Neural cell (in vitro differentiated cells): ENCODE data around the gene NEFH. TPM values are rescaled to one million over a fixed set of nuclear protein-coding genes. Genes with fewer than 3 reads are reported as not detected.
A peak's percentile ranks its signal among the peaks of the same experiment; 100 is the strongest.

Source experiments
- H2AFZ ChIP-seq: fragments of 200-600, 300-800 bp; sonication (generic), shearing (Covaris generic); 2 replicates; pipeline ENCODE4 v1.6.0; 2014; ENCODE audit warnings: low read depth, mild to moderate bottlenecking, antibody characterized with exemption, low read length, moderate library complexity
- H3F3A ChIP-seq: fragments of 200-600 bp; shearing (Covaris generic); 2 replicates; pipeline ENCODE4 v1.6.1; 2016; ENCODE audit warnings: mild to moderate bottlenecking, moderate library complexity, mixed read lengths, antibody characterized with exemption, low read length; ENCODE audit not compliant: insufficient read depth, poor library complexity, severe bottlenecking
- H3K27ac ChIP-seq: fragments of 200-600, 300-800 bp; sonication (generic), shearing (Covaris generic); 2 replicates; pipeline ENCODE4 v1.5.1; 2014; ENCODE audit warnings: mild to moderate bottlenecking, low read length, moderate library complexity
- H3K27me3 ChIP-seq: fragments of 300-800, 200-600 bp; sonication (generic), shearing (Covaris generic); 2 replicates; pipeline ENCODE4 v1.6.0; 2014; ENCODE audit warnings: mild to moderate bottlenecking, low read depth, low read length, moderate library complexity; ENCODE audit not compliant: insufficient read depth
- H3K36me3 ChIP-seq: fragments of 300-800, 200-600 bp; sonication (generic), shearing (Covaris generic); 2 replicates; pipeline ENCODE4 v1.5.1; 2014; ENCODE audit warnings: mild to moderate bottlenecking, antibody characterized with exemption, low read length, moderate library complexity; ENCODE audit not compliant: insufficient read depth
- H3K4me2 ChIP-seq: fragments of 300-800, 200-600 bp; sonication (generic), shearing (Covaris generic); 2 replicates; pipeline ENCODE4 v1.6.0; 2014; ENCODE audit warnings: mild to moderate bottlenecking, low read length
- H3K4me3 ChIP-seq: fragments of 300-800, 200-600 bp; sonication (generic), shearing (Covaris generic); 2 replicates; pipeline ENCODE4 v1.5.1; 2014; ENCODE audit warnings: mild to moderate bottlenecking, low read length, moderate library complexity
- H3K79me2 ChIP-seq: fragments of 200-600 bp; shearing (Covaris generic); replicated peaks from 2 replicates; pipeline ENCODE4 v1.6.0; 2014; ENCODE audit warnings: mild to moderate bottlenecking, low read length, moderate library complexity; ENCODE audit not compliant: insufficient read depth
- H3K9ac ChIP-seq: fragments of 300-800, 200-600 bp; sonication (generic), shearing (Covaris generic); 2 replicates; pipeline ENCODE4 v1.6.1; 2016; ENCODE audit warnings: mild to moderate bottlenecking, low read length, mixed read lengths
- H3K9me2 ChIP-seq: fragments of 200-600 bp; shearing (Covaris generic); 2 replicates; pipeline ENCODE4 v1.6.1; 2016; ENCODE audit warnings: mild to moderate bottlenecking, low read length, mixed read lengths; ENCODE audit not compliant: insufficient read depth
- H3K9me3 ChIP-seq: fragments of 200-600, 300-800 bp; sonication (generic), shearing (Covaris generic); 2 replicates; pipeline ENCODE4 v1.6.1; 2016; ENCODE audit warnings: mild to moderate bottlenecking, mixed run types, low read length, moderate library complexity, mixed read lengths
- H4K20me1 ChIP-seq: fragments of 200-600 bp; shearing (Covaris generic); 2 replicates; pipeline ENCODE4 v1.6.1; 2016; ENCODE audit warnings: mild to moderate bottlenecking, mixed run types; ENCODE audit not compliant: insufficient read depth
- CTCF ChIP-seq: fragments of 450-650 bp; IDR thresholded peaks from 2 replicates; pipeline ENCODE4 v1.5.1; 2014; ENCODE audit warnings: antibody characterized with exemption, mild to moderate bottlenecking, moderate library complexity; ENCODE audit not compliant: poor library complexity, severe bottlenecking
- EP300 ChIP-seq: fragments of 450-650 bp; conservative IDR thresholded peaks from 2 replicates; pipeline ENCODE4 v1.6.1; 2014; ENCODE audit warnings: antibody characterized with exemption, mild to moderate bottlenecking, moderate library complexity; ENCODE audit not compliant: poor library complexity, severe bottlenecking
- EZH2 ChIP-seq: fragments of 200-600, 300-800 bp; shearing (Covaris generic), sonication (generic); IDR thresholded peaks from 2 replicates; pipeline ENCODE4 v1.6.1; 2014; ENCODE audit warnings: antibody characterized with exemption, low read length, borderline replicate concordance, mild to moderate bottlenecking; ENCODE audit not compliant: insufficient read depth, poor library complexity, severe bottlenecking
- MXI1 ChIP-seq: fragments of 450-650 bp; conservative IDR thresholded peaks from 2 replicates; pipeline ENCODE4 v1.6.1; 2014; ENCODE audit warnings: antibody characterized with exemption, mild to moderate bottlenecking; ENCODE audit not compliant: poor library complexity, severe bottlenecking
- POLR2AphosphoS5 ChIP-seq: IDR thresholded peaks from 2 replicates; pipeline ENCODE4 v1.6.1; 2012
- REST ChIP-seq: IDR thresholded peaks from 2 replicates; pipeline ENCODE4 v1.6.1; 2012; ENCODE audit warnings: borderline replicate concordance
- SMC3 ChIP-seq: fragments of 450-650 bp; conservative IDR thresholded peaks from 2 replicates; pipeline ENCODE4 v1.6.1; 2014; ENCODE audit warnings: antibody characterized with exemption, mild to moderate bottlenecking, moderate library complexity; ENCODE audit not compliant: poor library complexity
- TAF1 ChIP-seq: IDR thresholded peaks from 2 replicates; pipeline ENCODE4 v1.6.1; 2012; ENCODE audit warnings: low read depth
- polyA minus RNA-seq: library from RNA; depleted of rRNA, polyadenylated mRNA; stranded (reverse); fragments of >200 nt; gene quantifications from 2 replicates; pipeline ENCODE4 v1.2.3, GENCODE V29; 2014
- polyA plus RNA-seq: library from polyadenylated mRNA; depleted of rRNA; stranded (reverse); fragments of >200 nt; gene quantifications from 2 replicates; pipeline ENCODE4 v1.2.3, GENCODE V29; 2014

The NEFH gene
- polyA plus RNA-seq, result 0.05 and 0.42 TPM in 2 replicates
- 0.23 and 0.24 TPM in 2 replicates for polyA minus RNA-seq

GRCh38 chr22:29479417-29480261 lies at the start of gene NEFH:
TSS of gene NEFH (plus strand) at chr22:29480218. CDS start at chr22:29480263, 45 bp downstream.
- Histone ChIP-seq H3K27ac (no peak within 1 kb of the TSS), H3K4me2 (no peak within 1 kb of the TSS), H4K20me1 (no peaks in the 10 kb centered on the region), H3K27me3 (peaks cover 51% of the 10 kb centered on the region), H3K9me2 (no peaks in the 10 kb centered on the region), H2AFZ (no peak within 1 kb of the TSS), H3K4me3 (peak within 1 kb of the TSS; percentile 70), H3K9ac (peak within 1 kb of the TSS; percentile 34), H3F3A (no peaks in the 10 kb centered on the region), H3K79me2 (no peaks in the 10 kb centered on the region), H3K9me3 (no peaks in the 10 kb centered on the region), H3K36me3 (no peaks in the 10 kb centered on the region)
- TF ChIP-seq MXI1, result no peak
- TF ChIP-seq POLR2AphosphoS5, result no peak
- TF ChIP-seq EZH2, result no peak
- no peak for TF ChIP-seq CTCF

- Histone ChIP-seq H3F3A (no peaks in the 10 kb centered on the region), H3K27me3 (no peaks in the 10 kb centered on the region), H3K9ac (no peak overlapping the region), H3K9me3 (no peaks in the 10 kb centered on the region), H3K4me2 (no peak overlapping the region), H4K20me1 (no peaks in the 10 kb centered on the region), H3K4me3 (no peak overlapping the region), H3K36me3 (no peaks in the 10 kb centered on the region), H3K79me2 (no peaks in the 10 kb centered on the region), H3K27ac (no peak overlapping the region), H3K9me2 (no peaks in the 10 kb centered on the region), H2AFZ (no peak overlapping the region)
- TF ChIP-seq EZH2, result no peak
- no peak for TF ChIP-seq REST
- no peak for TF ChIP-seq POLR2AphosphoS5
- no peak for TF ChIP-seq EP300
- TF ChIP-seq SMC3, result no peak
- TF ChIP-seq MXI1, result no peak
- TF ChIP-seq TAF1, result no peak
- TF ChIP-seq CTCF, result no peak
These were observed 48.0 kb upstream of the NEFH start for GRCh38 chr22:29431986-29432385.
